Naive thymus-derived CD4-positive, alpha-beta T cell (primary cell): ENCODE results near the gene ITPR3. TPM values are rescaled to one million over a fixed set of nuclear protein-coding genes. Genes with fewer than 3 reads are reported as not detected.

Source experiments
- ATAC-seq: fragments of 150-1000 bp; cut with Tn5 transposase; 2 replicates; pipeline ENCODE4 v1.10.0; 2021; ENCODE audit warnings: mild to moderate bottlenecking, moderate library complexity
- CTCF ChIA-PET: fragments of 350-600 bp; sonication (Branson Sonifier 250); formaldehyde crosslinking; loops from one replicate; lab custom pipeline; 2021; ENCODE audit warnings: antibody characterized with exemption; lab: Charles Lee
- POLR2A ChIA-PET: fragments of 350-600 bp; sonication (Branson Sonifier 250); formaldehyde crosslinking; loops from one replicate; lab custom pipeline; 2021; ENCODE audit warnings: antibody characterized with exemption, inconsistent platforms; lab: Charles Lee
- DNase-seq, 9 donors: peaks; one replicate each; pipeline versions ENCODE4 v3.0.0 to v3.0.0-alpha.2; 2020 to 2022; ENCODE audit warnings: mixed read lengths in 1 of 9
- H3K27ac ChIP-seq: one replicate; pipeline ENCODE4 v1.7.0; 2013; ENCODE audit warnings: mild to moderate bottlenecking, low read depth, low read length, moderate library complexity
- H3K27me3 ChIP-seq, 2 donors: one replicate each; pipeline ENCODE4 v1.7.0; 2013; ENCODE audit warnings: low read length in 2 of 2, mild to moderate bottlenecking in 2 of 2, moderate library complexity in 2 of 2; ENCODE audit not compliant: control insufficient read depth in 2 of 2, insufficient read depth in 2 of 2
- H3K36me3 ChIP-seq, 3 experiments: 1 replicate in 2 of 3; 2 replicates in 1 of 3; pipeline ENCODE4 v1.7.0; 2013; ENCODE audit warnings: low read length in 3 of 3, mild to moderate bottlenecking in 3 of 3, moderate library complexity in 1 of 3; ENCODE audit not compliant: insufficient read depth in 3 of 3, control insufficient read depth in 2 of 3
- H3K4me1 ChIP-seq, 2 donors: one replicate each; pipeline ENCODE4 v1.7.0; 2013; ENCODE audit warnings: low read length in 2 of 2, mild to moderate bottlenecking in 2 of 2, moderate library complexity in 1 of 2; ENCODE audit not compliant: control insufficient read depth in 2 of 2, insufficient read depth in 2 of 2
- H3K4me3 ChIP-seq: 2 replicates; pipeline ENCODE4 v1.7.0; 2013; ENCODE audit warnings: mild to moderate bottlenecking, low read length
- H3K9me3 ChIP-seq, 3 experiments: 1 replicate in 2 of 3; 2 replicates in 1 of 3; pipeline ENCODE4 v1.7.0; 2013; ENCODE audit warnings: low read length in 3 of 3; ENCODE audit not compliant: control insufficient read depth in 2 of 3
- H3K27ac Mint-ChIP-seq, 9 donors: one replicate each; pipeline ENCODE4 v1.8.0; 2020 to 2022; ENCODE audit warnings: mixed read lengths in 9 of 9, mild to moderate bottlenecking in 8 of 9, moderate library complexity in 5 of 9, inconsistent platforms in 2 of 9
- H3K27me3 Mint-ChIP-seq, 5 donors: one replicate each; pipeline ENCODE4 v1.8.0; 2021 to 2022; ENCODE audit warnings: mixed read lengths in 5 of 5, mild to moderate bottlenecking in 1 of 5
- H3K36me3 Mint-ChIP-seq, 5 donors: one replicate each; pipeline ENCODE4 v1.8.0; 2020 to 2022; ENCODE audit warnings: mixed read lengths in 5 of 5, mild to moderate bottlenecking in 3 of 5, inconsistent platforms in 1 of 5
- H3K4me1 Mint-ChIP-seq, 7 donors: one replicate each; pipeline ENCODE4 v1.8.0; 2020 to 2022; ENCODE audit warnings: mixed read lengths in 7 of 7, mild to moderate bottlenecking in 3 of 7, inconsistent platforms in 1 of 7
- H3K4me3 Mint-ChIP-seq, 10 donors: one replicate each; pipeline ENCODE4 v1.8.0; 2020 to 2022; ENCODE audit warnings: mild to moderate bottlenecking in 10 of 10, mixed read lengths in 10 of 10, moderate library complexity in 6 of 10, inconsistent platforms in 2 of 10
- H3K9me3 Mint-ChIP-seq, 11 donors: one replicate each; pipeline ENCODE4 v1.8.0; 2020 to 2022; ENCODE audit warnings: mixed read lengths in 11 of 11, mild to moderate bottlenecking in 4 of 11, inconsistent platforms in 1 of 11, moderate library complexity in 1 of 11
- intact Hi-C, 2 donors: fragments of 100-400 bp; cut with micrococcal nuclease; formaldehyde crosslinking; loops; one replicate each; pipeline ENCODE4 v1.15.1; 2023
- polyA plus RNA-seq, 2 donors: library from polyadenylated mRNA; unstranded; fragments of 300-500 nt; fragmentation: Illumina TruSeq; gene quantifications; one replicate each; pipeline ENCODE4 v1.2.3, GENCODE V29; 2021
- total RNA-seq, 6 experiments: library from RNA in 5 of 6; stranded (reverse) in 5 of 6; gene quantifications; 1 replicate in 5 of 6; 2 replicates in 1 of 6; pipeline ENCODE4 v1.2.3 and lab custom pipeline; 2021 to 2026

The ITPR3 gene
- total and polyA plus RNA-seq, 7 experiments from 2014 or later, result 1.7 to 65.7 (median 41.4) TPM

DNA sequence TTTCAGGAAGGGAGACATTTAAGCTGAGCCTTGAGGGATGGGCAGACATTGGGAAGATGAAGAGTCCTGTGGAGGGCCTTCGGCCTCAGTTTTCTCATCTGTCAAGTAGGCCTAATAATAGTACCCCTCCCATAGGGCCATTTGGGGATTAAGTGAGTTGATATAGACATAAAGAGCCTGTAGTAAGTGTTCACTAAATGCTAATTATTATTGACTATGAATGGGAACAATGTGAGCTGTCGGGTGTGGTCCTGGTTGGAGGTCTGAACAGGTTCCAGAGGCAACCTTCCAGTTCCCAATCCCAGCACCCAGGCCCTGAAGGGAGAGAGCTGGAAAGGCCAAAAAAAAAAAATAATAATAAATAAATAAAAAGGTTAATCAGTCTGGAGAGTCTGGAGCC lies 14.5 kb upstream of the ITPR3 start:
- Histone ChIP-seq H3K9me3 (no peaks in the 10 kb centered on the region), H3K27ac (no peak overlapping the region), H3K4me1 (no peaks in the 10 kb centered on the region), H3K27me3 (no peaks in the 10 kb centered on the region), H3K4me3 (no peak overlapping the region), H3K36me3 (no peaks in the 10 kb centered on the region)
- H3K27ac Mint-ChIP-seq, result no peak overlapping the region
- ChIA-PET POLR2A (interaction anchor here (1.4 to 2.3 kb wide), 2 partner anchors 12 to 15 kb away, joined by 3 to 10 read pairs; no protein-coding TSS in a partner anchor), CTCF (interaction anchor here (0.7 to 1.8 kb wide), 3 partner anchors 17 to 1199 kb away, joined by 3 to 6 read pairs (median 4); no protein-coding TSS in a partner anchor)
- peaks cover 0 to 24% (median 0%) of the 10 kb centered on the region in 5 donors for H3K27me3 Mint-ChIP-seq
- intact Hi-C loops, result loop anchor here (2.0 kb wide), 2 partner anchors 14 to 18 kb away; no protein-coding TSS in a partner anchor
- no peak for DNase-seq
- ATAC-seq, result no peak
- H3K4me3 Mint-ChIP-seq, result no peak overlapping the region
- peaks cover 0 to 10% (median 4%) of the 10 kb centered on the region in 11 donors for H3K9me3 Mint-ChIP-seq
- H3K4me1 Mint-ChIP-seq, result peaks cover 0 to 4% (median 0%) of the 10 kb centered on the region in 7 donors
- peaks cover 0 to 5% (median 0%) of the 10 kb centered on the region in 5 donors for H3K36me3 Mint-ChIP-seq

DNA sequence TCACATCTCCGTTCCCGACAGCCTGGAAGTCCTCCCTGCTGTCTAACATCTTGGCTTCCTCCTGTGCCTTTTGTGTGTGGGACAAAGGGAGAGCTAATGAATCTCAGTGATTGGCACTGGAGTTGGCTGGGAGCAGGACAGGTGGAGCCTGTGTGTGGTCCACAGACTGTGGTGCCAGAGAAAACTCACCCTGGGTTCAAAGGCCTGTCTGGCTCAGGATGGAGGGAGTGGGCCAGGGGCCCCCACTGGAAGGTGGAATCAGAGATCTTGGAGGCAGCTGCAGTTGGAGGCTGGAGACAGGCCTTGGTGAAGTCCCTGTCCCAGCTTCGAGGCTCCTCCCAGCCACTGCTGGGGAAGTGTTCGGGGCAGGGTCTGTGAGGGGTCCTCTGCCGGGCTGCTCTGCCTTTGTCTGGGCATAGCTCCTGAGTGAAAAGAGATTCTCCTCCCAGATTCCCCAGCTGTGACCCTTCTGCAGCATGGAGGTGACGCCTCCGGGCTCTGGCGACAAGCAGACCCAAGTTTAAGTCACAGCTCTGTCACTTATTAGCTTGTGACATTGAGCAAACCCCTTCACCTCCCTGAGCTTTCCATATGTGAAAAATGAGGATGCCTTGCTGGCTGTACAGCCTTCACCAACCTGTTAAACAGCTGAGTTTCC lies 13.9 kb upstream of the ITPR3 start:
- H3K4me3 Mint-ChIP-seq, result no peak overlapping the region
- no peak overlapping the region for H3K27ac Mint-ChIP-seq
- H3K36me3 Mint-ChIP-seq, result peaks cover 0 to 5% (median 0%) of the 10 kb centered on the region in 5 donors
- ATAC-seq (no peak), DNase-seq (no peak)
- ChIA-PET CTCF (interaction anchor here (0.9 to 1.9 kb wide), 4 partner anchors 14 to 22 kb away, joined by 3 to 8 read pairs (median 6); partner anchors contain the start of gene ITPR3), POLR2A (interaction anchor here (1.0 to 2.3 kb wide), 3 partner anchors 12 to 15 kb away, joined by 3 to 10 read pairs (median 3); no protein-coding TSS in a partner anchor)
- Histone ChIP-seq H3K36me3 (no peaks in the 10 kb centered on the region), H3K4me3 (no peak overlapping the region), H3K27ac (no peak overlapping the region), H3K27me3 (no peaks in the 10 kb centered on the region), H3K9me3 (no peaks in the 10 kb centered on the region), H3K4me1 (no peaks in the 10 kb centered on the region)
- peaks cover 0 to 4% (median 0%) of the 10 kb centered on the region in 7 donors for H3K4me1 Mint-ChIP-seq
- H3K27me3 Mint-ChIP-seq, result peaks cover 0 to 22% (median 0%) of the 10 kb centered on the region in 5 donors
- intact Hi-C loops, result loop anchor here (2.0 kb wide), 2 partner anchors 14 to 18 kb away; no protein-coding TSS in a partner anchor
- peaks cover 0 to 10% (median 4%) of the 10 kb centered on the region in 11 donors for H3K9me3 Mint-ChIP-seq

DNA sequence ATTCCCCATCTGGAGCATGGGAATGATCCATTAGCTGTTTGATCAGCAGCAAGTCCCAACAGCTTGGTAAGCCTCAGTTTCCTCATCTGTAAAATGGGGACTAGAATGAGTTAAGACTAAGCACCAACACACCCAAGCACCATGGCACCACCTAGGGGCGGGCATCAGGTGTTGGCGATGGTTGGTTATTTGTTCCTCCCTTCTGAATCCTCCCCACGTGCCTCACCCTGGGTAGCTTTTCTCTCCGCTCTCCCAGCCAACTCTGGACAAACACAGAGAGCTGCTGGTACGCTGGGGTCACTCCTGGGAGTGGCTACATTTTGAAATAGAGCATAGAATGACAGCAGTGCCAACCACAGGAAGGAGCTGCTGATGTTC lies 13.3 kb upstream of the ITPR3 start:
- ATAC-seq (peak; percentile 55), DNase-seq (peak in 1 of 9 donors; percentile 42)
- peaks cover 0 to 17% (median 0%) of the 10 kb centered on the region in 5 donors for H3K27me3 Mint-ChIP-seq
- peaks cover 0 to 4% (median 0%) of the 10 kb centered on the region in 7 donors for H3K4me1 Mint-ChIP-seq
- H3K4me3 Mint-ChIP-seq, result no peak overlapping the region
- POLR2A ChIA-PET, result interaction anchor here (1.0 to 2.3 kb wide), 3 partner anchors 13 to 16 kb away, joined by 3 to 10 read pairs (median 3); no protein-coding TSS in a partner anchor
- peaks cover 0 to 5% (median 0%) of the 10 kb centered on the region in 5 donors for H3K36me3 Mint-ChIP-seq
- intact Hi-C loops, result loop anchor here (2.0 kb wide), 2 partner anchors 15 to 19 kb away; no protein-coding TSS in a partner anchor
- H3K4me3 ChIP-seq, result no peak overlapping the region
- no peak overlapping the region for H3K27ac Mint-ChIP-seq
- no peaks in the 10 kb centered on the region for H3K4me1 ChIP-seq
- H3K36me3 ChIP-seq, result no peaks in the 10 kb centered on the region
- peaks cover 0 to 10% (median 4%) of the 10 kb centered on the region in 11 donors for H3K9me3 Mint-ChIP-seq
- no peaks in the 10 kb centered on the region for H3K27me3 ChIP-seq
- H3K9me3 ChIP-seq, result no peaks in the 10 kb centered on the region
- H3K27ac ChIP-seq, result no peak overlapping the region
- CTCF ChIA-PET, result interaction anchor here (0.6 to 1.9 kb wide), 5 partner anchors 9 to 23 kb away, joined by 3 to 8 read pairs (median 4); partner anchors contain the start of gene ITPR3

DNA sequence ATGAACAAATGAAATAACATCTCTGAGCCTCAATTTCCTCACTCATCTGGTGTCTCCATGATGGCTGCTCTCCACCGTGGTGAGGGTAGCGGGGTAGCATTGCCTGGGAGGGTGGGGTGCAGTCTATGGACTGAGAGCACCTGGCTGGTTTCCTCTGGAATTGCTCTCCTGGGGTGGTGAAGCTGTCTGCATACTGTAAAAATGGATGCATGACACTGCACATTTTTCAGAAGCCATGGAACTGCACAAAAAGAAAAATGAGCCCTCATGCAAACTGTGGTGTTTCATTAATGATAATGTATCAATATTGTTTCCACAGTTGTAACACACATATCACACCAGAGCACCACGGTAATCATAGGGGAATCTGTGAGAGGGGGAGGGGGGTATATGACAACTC lies 12.1 kb upstream of the ITPR3 start:
- Histone ChIP-seq H3K27ac (no peak overlapping the region), H3K4me3 (no peak overlapping the region), H3K9me3 (no peaks in the 10 kb centered on the region), H3K36me3 (no peaks in the 10 kb centered on the region), H3K27me3 (no peaks in the 10 kb centered on the region), H3K4me1 (no peaks in the 10 kb centered on the region)
- H3K27ac Mint-ChIP-seq, result no peak overlapping the region
- intact Hi-C loops, result no loop called here
- peaks cover 0 to 10% (median 4%) of the 10 kb centered on the region in 11 donors for H3K9me3 Mint-ChIP-seq
- ATAC-seq, result no peak
- peaks cover 0 to 9% (median 0%) of the 10 kb centered on the region in 5 donors for H3K27me3 Mint-ChIP-seq
- POLR2A ChIA-PET, result interaction anchor here (1.2 kb wide), 1 partner anchor 12 kb away, joined by 4 read pairs; the partner anchor contains the start of gene ITPR3
- H3K4me3 Mint-ChIP-seq, result no peak overlapping the region
- no peak for DNase-seq
- CTCF ChIA-PET, result interaction anchor here (1.9 kb wide), 1 partner anchor 12 kb away, joined by 7 read pairs; the partner anchor contains the start of gene ITPR3
- H3K36me3 Mint-ChIP-seq, result peaks cover 0 to 5% (median 0%) of the 10 kb centered on the region in 5 donors
- H3K4me1 Mint-ChIP-seq, result peaks cover 0 to 5% (median 0%) of the 10 kb centered on the region in 7 donors

DNA sequence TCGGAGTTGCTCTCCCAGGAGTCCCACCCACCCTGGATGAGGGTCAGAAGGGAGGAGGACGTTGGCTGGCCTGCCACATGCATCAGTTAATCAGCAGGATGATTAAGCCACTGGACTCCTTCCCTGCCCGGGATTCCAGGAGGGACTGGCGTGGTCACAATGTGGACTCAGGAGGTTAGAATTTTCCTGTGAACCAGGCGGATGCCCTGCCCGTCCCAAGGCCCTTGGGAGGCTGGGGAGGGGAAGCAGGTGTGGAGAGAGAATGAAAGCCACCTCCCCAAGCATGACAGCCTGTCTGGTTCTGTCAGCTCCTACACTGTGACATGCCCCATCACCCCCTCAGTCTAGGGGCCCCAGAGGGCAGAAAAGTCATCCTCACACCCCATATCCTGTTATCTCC lies 11.6 kb upstream of the ITPR3 start:
- peaks cover 0 to 5% (median 0%) of the 10 kb centered on the region in 7 donors for H3K4me1 Mint-ChIP-seq
- Histone ChIP-seq H3K36me3 (no peaks in the 10 kb centered on the region), H3K27me3 (no peaks in the 10 kb centered on the region), H3K4me3 (no peak overlapping the region), H3K9me3 (no peaks in the 10 kb centered on the region), H3K27ac (no peak overlapping the region), H3K4me1 (no peaks in the 10 kb centered on the region)
- peaks cover 0 to 5% (median 0%) of the 10 kb centered on the region in 5 donors for H3K36me3 Mint-ChIP-seq
- peaks cover 0 to 10% (median 4%) of the 10 kb centered on the region in 11 donors for H3K9me3 Mint-ChIP-seq
- no peak overlapping the region for H3K4me3 Mint-ChIP-seq
- intact Hi-C loops, result no loop called here
- H3K27me3 Mint-ChIP-seq, result peaks cover 0 to 9% (median 0%) of the 10 kb centered on the region in 5 donors
- ChIA-PET CTCF (interaction anchor here (0.5 kb wide), 1 partner anchor 130 kb away, joined by 3 read pairs; no protein-coding TSS in a partner anchor), POLR2A (no interaction called here)
- H3K27ac Mint-ChIP-seq, result no peak overlapping the region
- ATAC-seq, result no peak
- no peak for DNase-seq

DNA sequence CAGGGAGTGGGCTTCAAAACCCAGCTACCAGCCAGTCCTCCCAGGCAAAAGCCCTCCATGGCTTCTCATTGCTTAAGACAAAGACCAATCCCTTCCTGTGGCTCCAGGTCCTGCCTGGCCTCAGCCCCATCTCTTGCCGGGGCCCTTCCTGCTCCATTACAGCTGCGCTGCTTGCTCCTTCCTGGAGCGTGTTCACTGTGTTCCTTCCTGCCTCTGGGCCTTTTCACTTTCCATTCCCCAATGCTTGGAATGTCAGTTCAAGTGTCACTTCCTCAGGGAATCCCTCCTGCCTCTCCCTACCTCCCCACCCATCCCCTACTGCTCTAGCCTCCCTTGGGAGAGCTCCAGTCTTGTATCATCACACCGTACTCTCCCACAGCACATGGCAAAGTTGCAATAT lies 11.1 kb upstream of the ITPR3 start:
- no peaks in the 10 kb centered on the region for H3K27me3 ChIP-seq
- Mint-ChIP-seq H3K36me3 (peaks cover 0 to 4% (median 0%) of the 10 kb centered on the region in 5 donors), H3K27ac (peak overlapping the region in 1 of 9 donors; percentile 17), H3K4me1 (peaks cover 0 to 5% (median 0%) of the 10 kb centered on the region in 7 donors), H3K27me3 (peaks cover 0 to 7% (median 0%) of the 10 kb centered on the region in 5 donors), H3K9me3 (peaks cover 0 to 5% (median 3%) of the 10 kb centered on the region in 11 donors), H3K4me3 (no peak overlapping the region)
- no peaks in the 10 kb centered on the region for H3K4me1 ChIP-seq
- no peaks in the 10 kb centered on the region for H3K9me3 ChIP-seq
- ChIA-PET POLR2A (no interaction called here), CTCF (interaction anchor here (0.5 kb wide), 1 partner anchor 129 kb away, joined by 3 read pairs; no protein-coding TSS in a partner anchor)
- H3K36me3 ChIP-seq, result no peaks in the 10 kb centered on the region
- no peak for ATAC-seq
- no peak for DNase-seq
- intact Hi-C loops, result no loop called here
- no peak overlapping the region for H3K4me3 ChIP-seq
- no peak overlapping the region for H3K27ac ChIP-seq
